GM12878 (cell line): ENCODE measurements around the gene TUBGCP2.

Experiments
- CBX5 ChIP-seq: sonication (generic); IDR thresholded peaks from 2 replicates; pipeline ENCODE4 v1.6.1; 2016; ENCODE audit warnings: low read depth, moderate library complexity, mild to moderate bottlenecking, inconsistent platforms
- GABPA ChIP-seq: IDR thresholded peaks from 2 replicates; pipeline ENCODE4 v1.6.1; 2014; ENCODE audit warnings: antibody characterized with exemption, low read depth, mild to moderate bottlenecking, inconsistent platforms
- TF ChIP-seq, protein P1 (sequence below), 3 experiments: IDR thresholded peaks in 2 of 3; conservative IDR thresholded peaks in 1 of 3; 2 replicates each; pipeline ENCODE4 v1.5.1; 2011; ENCODE audit warnings: low read depth in 3 of 3, low read length in 3 of 3, mild to moderate bottlenecking in 3 of 3, control low read depth in 2 of 3, moderate library complexity in 2 of 3, inconsistent platforms in 1 of 3, mixed read lengths in 1 of 3; ENCODE audit not compliant: control insufficient read depth in 2 of 3, insufficient read depth in 1 of 3; ENCODE audit errors: extremely low read depth in 1 of 3

GRCh38 chr10:133229265-133230043 is 79.2 kb downstream of the TUBGCP2 start:
- TF ChIP-seq GABPA (no peak), CBX5 (no peak)
- TF ChIP-seq, protein P1, sequence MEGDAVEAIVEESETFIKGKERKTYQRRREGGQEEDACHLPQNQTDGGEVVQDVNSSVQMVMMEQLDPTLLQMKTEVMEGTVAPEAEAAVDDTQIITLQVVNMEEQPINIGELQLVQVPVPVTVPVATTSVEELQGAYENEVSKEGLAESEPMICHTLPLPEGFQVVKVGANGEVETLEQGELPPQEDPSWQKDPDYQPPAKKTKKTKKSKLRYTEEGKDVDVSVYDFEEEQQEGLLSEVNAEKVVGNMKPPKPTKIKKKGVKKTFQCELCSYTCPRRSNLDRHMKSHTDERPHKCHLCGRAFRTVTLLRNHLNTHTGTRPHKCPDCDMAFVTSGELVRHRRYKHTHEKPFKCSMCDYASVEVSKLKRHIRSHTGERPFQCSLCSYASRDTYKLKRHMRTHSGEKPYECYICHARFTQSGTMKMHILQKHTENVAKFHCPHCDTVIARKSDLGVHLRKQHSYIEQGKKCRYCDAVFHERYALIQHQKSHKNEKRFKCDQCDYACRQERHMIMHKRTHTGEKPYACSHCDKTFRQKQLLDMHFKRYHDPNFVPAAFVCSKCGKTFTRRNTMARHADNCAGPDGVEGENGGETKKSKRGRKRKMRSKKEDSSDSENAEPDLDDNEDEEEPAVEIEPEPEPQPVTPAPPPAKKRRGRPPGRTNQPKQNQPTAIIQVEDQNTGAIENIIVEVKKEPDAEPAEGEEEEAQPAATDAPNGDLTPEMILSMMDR (IDR thresholded peaks at IDR 0.05 in 2 of 3, conservative IDR thresholded peaks at IDR 0.05 in 1 of 3; ENCODE audit: control insufficient read depth in 2 of 3, extremely low read depth in 1 of 3, insufficient read depth in 1 of 3, low read depth in 3 of 3, low read length in 3 of 3), result no peak
